ENCODE measurements around the gene TUBA1A. TPM values are rescaled to one million over a fixed set of nuclear protein-coding genes. Genes with fewer than 3 reads are reported as not detected.
A peak's percentile ranks its signal among the peaks of the same experiment; 100 is the strongest.

The TUBA1A gene
- total RNA-seq, result 834 and 982 TPM in 2 replicates

- TF ChIP-seq, protein P1, sequence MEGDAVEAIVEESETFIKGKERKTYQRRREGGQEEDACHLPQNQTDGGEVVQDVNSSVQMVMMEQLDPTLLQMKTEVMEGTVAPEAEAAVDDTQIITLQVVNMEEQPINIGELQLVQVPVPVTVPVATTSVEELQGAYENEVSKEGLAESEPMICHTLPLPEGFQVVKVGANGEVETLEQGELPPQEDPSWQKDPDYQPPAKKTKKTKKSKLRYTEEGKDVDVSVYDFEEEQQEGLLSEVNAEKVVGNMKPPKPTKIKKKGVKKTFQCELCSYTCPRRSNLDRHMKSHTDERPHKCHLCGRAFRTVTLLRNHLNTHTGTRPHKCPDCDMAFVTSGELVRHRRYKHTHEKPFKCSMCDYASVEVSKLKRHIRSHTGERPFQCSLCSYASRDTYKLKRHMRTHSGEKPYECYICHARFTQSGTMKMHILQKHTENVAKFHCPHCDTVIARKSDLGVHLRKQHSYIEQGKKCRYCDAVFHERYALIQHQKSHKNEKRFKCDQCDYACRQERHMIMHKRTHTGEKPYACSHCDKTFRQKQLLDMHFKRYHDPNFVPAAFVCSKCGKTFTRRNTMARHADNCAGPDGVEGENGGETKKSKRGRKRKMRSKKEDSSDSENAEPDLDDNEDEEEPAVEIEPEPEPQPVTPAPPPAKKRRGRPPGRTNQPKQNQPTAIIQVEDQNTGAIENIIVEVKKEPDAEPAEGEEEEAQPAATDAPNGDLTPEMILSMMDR (IDR thresholded peaks at IDR 0.05; ENCODE audit: insufficient read depth, low read depth, low read length), result no peak
- peak; percentile 99 for DNase-seq (ENCODE audit: low read depth)
- peak within 1 kb of the TSS; percentile 94 for H3K4me3 ChIP-seq (ENCODE audit: low read depth, low read length)
Observed at GRCh38 chr12:49188916-49189367, at the start of gene TUBA1A. Gene TUBA1A, minus strand, starts transcription at chr12:49189080. Its CDS starts 101 bp downstream, at chr12:49188979.

DNA sequence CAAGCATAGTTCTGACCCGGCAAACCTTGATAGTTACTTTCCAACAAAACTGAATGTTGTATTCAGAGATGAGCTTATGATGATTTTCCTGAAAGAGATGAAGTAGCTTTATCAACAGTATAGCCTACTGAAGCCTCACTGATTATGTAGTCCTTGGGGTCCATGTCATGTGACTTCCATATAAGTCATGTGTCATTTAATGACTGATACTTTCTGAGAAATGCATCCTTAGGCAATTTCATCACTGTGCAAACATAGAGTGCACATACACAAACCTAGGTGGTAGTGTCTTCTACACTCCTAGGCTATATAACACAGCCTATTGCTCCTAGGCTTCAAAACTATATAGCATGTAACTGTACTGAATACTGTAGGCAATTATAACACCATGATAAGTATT is 47.5 kb upstream of the TUBA1A start:
- no peak for DNase-seq (ENCODE audit: low read depth)
- no peak overlapping the region for H3K4me3 ChIP-seq (ENCODE audit: low read depth, low read length)

GRCh38 chr12:49233842-49234526 is 45.1 kb upstream of the TUBA1A start:
- no peak overlapping the region for H3K4me3 ChIP-seq (ENCODE audit: low read depth, low read length)
- no peak for DNase-seq (ENCODE audit: low read depth)
- TF ChIP-seq, protein P1 (IDR thresholded peaks at IDR 0.05; ENCODE audit: insufficient read depth, low read depth, low read length), result no peak

More for the DNA sequence above, 47.5 kb upstream of the TUBA1A start:
- TF ChIP-seq, protein P1 (IDR thresholded peaks at IDR 0.05; ENCODE audit: insufficient read depth, low read depth, low read length), result no peak

GRCh38 chr12:49232940-49233841 is 44.3 kb upstream of the TUBA1A start:
- H3K4me3 ChIP-seq (ENCODE audit: low read depth, low read length), result peak overlapping the region; percentile 22
- TF ChIP-seq, protein P1 (IDR thresholded peaks at IDR 0.05; ENCODE audit: insufficient read depth, low read depth, low read length), result peak; percentile 24
- DNase-seq (ENCODE audit: low read depth), result peak; percentile 48

DNA sequence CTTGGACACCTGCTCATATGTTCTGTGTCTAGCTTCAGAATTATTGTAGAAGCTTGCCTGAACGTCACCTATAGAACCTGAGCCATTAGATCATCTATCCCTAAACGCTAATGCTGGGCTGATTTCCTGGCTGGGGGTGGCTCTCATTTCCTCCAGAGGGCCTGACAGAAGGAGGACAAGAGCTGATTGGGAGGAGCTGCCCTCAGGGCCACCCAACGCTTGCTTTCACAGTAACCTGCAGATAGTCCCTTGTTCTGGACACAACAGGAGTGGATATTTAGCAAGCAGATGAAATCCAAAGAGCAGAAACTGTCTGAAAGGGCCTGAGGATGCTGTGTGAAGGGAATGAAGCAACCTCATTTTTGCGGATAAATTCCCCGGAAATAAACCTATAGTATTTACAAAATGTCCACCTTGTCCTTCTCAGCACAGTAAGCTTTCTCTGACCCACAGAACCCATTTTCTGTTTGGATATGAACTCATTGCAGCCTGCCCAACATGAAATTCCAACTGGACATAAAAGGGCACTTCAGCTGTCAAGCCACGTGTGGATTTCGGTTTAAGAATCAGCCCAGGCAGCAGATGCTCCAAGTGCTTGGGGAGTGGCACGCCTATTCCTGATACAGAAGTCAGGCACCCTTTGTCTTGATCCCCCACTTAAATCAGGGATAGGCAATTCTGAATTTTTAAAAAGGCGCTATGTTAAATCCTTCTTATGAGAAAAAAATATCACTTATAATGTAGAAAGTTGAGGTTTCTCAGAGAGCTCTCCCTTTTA is 43.2 kb upstream of the TUBA1A start:
- DNase-seq (ENCODE audit: low read depth), result peak; percentile 10
- TF ChIP-seq, protein P1 (IDR thresholded peaks at IDR 0.05; ENCODE audit: insufficient read depth, low read depth, low read length), result no peak
- H3K4me3 ChIP-seq (ENCODE audit: low read depth, low read length), result no peak overlapping the region

DNA sequence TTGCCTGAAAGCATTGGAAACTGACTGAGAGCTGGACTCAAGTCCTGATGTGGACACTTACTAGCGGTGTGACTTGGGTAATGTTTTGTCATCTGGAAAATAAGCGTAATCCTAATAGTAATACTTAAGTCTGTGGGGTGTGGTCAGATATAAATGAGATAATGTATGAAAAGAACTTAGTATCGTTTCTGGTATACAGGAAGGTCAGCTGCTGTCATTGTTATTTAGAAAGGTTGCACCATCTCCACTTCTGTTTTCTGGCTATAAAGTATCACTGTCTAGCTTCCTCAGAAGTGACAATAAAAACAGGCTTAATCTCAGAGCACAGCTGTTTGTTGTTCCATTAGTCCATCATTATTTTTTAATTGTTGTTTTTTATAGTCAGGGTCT is 41.9 kb upstream of the TUBA1A start:
- no peak for DNase-seq (ENCODE audit: low read depth)
- TF ChIP-seq, protein P1 (IDR thresholded peaks at IDR 0.05; ENCODE audit: insufficient read depth, low read depth, low read length), result no peak
- H3K4me3 ChIP-seq (ENCODE audit: low read depth, low read length), result no peak overlapping the region

Measured in fibroblast of villous mesenchyme (primary cell).